GM21390 (cell line): ENCODE results near the gene STK11IP.
A peak's percentile ranks its signal among the peaks of the same experiment; 100 is the strongest.

Experiments used
- ATAC-seq: cut with Tn5 transposase; IDR thresholded peaks from one replicate; pipeline ENCODE4 v1.9.1; 2021; ENCODE audit not compliant: unreplicated experiment

STK11IP gene

DNA sequence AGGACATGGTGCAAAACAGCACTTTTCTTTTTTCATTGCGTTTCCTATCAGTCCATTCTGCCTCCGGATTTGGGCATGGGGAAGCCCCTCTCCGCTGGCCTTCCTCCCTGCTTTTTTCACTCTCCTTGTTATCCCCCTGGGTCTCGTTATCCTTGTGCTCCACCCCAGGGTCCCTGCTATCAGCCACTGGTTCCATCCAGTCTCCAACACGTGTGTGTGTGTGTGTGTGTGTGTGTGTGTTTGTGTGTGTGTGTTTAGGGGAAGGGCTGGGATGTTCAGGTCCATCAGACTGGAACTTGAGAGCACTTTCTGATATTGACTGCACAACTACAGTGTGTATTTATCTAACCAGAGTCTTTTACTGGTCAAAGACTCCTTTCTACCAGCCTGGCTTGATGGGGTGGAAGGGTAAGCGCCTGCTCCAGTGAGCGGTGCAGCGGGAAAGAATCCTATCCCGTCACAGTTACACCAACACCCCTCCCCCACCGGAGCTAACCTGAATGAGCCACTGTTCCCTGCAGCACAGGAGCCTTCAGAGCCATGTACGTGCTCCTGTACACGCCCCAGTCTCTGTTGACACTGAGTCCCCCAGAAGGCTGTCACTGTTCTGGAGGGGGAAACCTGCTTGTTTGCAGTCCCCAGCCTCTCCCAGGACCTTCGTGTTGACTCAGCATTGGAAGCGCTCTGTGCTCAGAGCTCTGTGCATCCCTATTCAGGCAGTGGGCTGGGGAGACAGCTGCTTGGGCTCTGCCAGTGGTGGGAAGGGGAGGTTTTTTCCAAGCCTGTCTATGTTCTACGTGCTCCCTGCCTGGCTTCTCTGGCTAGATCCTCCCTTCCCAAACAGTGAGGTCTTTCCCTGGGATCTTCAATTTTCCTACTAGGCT, 20.9 kb upstream of the STK11IP start:
- ATAC-seq: no peak

DNA sequence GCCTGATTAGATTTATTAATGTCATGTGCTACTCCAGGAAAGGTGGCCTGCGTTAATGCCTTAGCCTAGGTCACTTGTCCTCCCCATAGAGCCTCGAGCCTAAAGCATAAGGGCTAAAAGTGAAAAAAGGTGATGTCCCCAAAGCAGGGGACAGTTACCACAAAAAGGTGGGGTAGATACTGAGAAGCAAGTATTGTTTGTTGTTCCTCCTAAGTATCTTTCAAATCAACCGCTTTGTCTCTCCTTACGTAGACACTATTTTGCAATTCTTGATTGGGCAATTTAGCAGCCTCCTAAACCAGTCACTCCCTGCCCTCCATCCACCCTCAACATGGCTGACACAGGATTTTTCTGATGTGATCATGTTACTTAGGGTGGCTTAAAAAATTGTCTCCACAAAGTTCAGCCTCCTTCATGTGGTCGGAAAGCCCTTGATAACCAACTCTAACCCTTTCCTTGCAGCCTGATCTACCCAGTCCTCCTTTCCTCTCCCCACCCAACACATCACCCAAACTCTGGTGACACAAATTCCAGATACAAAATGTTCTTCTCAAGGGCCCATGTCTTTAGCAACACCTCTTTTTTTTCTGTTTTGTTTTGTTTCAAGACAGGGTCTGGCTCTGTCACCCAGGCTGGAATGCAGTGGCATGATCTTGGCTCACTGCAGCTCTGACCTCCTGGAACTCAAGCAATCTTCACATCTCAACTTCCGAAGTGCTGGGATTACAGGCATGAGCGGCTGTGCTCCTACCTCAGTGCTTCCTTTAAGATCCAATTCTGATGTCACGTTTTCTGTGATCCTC, 18.6 kb upstream of the STK11IP start:
- ATAC-seq: no peak

DNA sequence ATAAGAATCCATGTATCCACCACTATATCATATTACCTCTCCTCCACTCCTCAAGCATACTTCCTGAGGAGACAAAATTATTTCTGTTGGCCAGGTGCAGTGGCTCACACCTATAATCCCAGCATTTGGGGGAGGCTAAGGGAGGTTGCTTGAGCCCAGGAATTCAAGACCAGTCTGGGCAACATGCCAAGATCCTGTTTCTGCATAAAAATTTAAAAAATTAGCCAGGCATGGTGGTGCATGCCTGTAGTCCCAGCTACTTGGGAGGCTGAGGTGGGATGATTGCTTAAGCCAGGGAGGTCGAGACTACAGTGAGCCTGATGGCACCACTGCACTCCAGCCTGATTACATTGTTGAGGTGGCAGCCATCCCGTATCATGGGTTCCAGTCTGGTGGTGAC, 16.3 kb upstream of the STK11IP start:
- ATAC-seq: no peak

DNA sequence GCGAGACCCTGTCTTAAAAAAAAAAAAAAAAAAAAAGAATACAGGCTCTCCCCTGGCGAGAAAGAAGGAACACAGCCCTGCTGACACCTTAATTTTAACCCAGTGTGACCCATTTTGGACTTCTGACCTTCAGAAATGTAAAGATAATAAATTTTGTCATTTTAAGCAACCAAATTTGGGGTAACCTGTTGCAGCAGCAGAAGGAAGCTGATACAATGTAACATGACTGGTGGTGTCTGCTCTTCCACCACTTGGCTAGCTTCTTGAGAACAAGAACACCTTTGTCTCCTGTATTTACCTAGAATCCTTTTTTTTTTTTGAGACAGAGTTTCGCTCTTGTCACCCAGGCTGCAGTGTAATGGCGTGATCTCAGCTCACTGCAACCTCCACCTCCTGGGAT, 6.6 kb upstream of the STK11IP start:
- ATAC-seq: no peak

DNA sequence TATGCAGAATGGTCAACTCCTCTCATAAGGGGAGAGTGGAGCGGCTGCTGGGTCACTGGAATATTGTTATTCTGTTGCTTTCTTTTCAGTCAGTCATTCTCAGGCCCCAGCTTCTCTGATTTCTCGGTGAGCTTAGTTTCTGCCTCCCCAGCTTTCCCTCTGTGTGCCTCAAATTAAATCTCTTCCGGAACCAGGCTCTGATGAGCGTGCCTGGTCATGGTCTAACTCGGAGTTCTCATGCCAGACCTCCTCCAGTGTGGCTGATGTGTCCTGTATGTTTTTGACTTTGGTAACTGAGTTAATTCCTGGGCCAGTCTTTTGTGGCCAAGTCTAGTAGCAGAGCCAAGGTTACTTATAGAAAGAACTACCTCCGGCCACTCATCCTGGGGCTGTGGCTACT, 4.9 kb upstream of the STK11IP start:
- ATAC-seq: no peak

DNA sequence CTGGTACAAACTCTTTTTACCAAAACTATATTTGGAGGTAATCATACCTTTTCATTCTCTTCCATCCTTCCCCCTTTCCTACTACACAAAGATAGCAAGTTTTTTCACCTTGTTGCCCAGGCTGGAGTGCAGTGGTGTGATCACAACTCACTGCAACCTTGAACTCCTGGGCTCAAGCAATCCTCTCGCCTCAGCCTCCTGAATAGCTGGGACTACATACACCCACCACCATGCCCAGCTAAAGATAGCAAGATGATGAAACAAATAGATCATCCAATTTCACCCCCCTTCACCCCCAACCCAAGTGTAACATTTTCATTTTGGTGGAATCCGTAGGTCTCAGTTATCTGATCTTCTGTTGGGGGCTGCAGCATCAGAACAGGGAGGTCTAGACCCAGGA, 4.5 kb upstream of the STK11IP start:
- ATAC-seq: no peak

DNA sequence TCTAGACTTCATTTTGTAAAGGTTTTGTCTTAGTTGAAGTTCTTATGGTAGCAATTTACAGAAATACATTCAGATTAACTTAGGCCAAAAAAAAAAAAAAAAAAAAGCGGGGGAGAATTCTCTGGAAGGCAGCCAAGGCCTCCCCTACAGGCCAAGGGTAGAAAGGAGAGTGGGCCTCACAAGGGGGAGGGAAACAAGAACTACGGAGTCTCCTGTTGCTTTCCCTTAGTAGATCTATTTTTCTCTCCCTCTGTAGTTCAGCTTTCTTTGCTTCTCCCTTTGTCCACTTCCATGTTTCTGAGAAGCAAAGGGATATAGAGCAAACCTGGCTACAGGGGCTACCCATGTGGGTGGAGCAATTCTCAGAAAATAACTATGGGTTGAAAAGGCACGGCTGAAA, 2.4 kb upstream of the STK11IP start:
- ATAC-seq: no peak

DNA sequence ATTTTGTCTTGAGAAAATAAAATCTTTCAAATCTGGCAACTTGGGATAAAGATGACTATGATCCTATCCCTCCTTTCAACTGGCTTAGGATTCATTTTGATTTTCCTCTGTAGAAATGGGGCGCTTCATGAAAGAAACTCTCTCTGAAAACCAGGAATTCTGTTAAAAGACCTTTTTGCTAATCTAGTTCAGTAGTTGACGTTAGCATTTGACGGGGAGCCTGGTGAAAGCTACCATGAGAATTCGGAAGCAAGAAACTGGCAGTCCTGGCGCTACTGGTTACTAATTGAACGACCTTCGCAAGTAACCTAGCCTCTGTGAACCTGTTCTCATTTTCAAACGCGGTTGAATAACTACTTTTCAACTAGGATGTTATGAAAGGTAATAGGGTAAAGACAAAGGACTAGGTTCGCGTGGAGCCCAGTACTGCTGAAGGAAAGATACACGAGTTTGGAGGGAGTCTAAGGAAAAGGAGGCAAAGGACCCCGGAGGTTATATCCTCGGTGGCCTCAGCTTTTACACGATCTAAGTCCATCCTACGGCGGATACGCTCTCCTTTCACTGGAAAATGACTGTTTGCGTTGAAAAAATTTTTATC, 604 bp upstream of the STK11IP start:
- peak; percentile 12 for ATAC-seq

DNA sequence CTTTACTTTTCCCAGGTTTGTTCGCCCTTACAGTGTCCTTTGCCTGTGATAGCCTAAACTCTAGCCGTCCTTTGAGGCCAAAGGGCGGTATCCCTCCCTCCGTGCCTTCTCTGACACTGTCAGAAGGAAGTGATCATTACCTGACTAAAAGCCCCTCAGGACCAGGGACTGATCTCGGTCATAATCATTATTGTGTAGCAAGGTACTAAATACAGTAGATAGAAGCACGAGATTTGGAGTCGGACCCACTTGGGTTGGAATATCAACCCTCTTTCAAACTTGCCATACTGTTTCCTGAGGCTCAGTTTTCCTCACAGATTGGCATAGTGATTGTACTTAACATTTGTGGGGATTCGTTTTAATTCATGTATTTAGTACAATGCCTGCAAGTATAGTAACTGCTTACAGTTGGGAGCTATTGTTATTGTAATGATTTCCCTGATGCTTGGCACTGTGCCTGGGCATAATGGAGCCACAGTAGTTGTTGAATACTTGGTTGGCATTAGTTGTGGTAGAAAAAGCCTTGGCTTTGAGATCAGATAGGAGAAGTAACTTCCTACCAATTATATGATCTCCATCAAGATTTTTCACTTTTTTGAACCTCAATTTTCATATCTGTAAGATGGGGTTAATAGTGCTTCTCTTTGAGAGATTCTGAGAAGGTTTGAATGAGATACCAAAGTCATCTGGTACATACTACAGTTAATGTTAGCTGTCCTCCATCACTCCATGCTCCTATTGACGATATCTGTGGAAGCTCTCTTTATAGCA, 836 bp downstream of the STK11IP start:
- no peak for ATAC-seq

DNA sequence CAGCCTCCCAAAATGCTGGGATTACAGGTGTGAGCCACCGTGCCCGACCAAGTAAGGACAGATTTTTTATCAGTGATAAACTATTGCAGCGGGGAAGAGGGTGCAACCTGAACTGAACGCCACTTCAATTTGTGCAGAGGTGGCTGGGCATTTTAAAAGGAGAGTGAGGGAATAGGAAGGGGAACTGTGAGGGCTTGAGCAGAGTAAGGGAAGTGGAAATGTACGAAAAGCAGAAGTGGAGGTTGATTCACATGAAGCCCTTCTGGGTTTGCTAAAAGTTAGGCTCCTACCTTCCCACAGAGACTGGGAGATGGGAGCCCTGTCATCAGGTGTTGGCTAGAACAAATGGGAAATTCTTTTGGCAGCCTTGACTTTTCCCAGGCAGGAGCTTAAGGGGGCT, 6.1 kb downstream of the STK11IP start:
- ATAC-seq: no peak

DNA sequence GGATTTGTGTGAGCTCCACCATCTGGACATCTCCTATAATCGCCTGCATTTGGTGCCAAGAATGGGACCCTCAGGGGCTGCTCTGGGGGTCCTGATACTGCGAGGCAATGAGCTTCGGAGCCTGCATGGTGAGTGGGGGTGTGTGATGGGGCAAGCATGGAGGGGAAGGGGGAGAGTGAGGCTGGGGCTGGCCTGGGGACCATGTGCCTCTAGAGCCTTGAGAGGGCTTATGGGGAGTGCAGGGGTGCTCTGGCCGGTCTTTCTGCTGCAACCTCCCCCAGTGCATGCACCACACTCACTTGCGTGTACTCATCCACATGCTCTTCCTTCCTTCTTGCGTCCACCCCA, 7.9 kb downstream of the STK11IP start:
- no peak for ATAC-seq

DNA sequence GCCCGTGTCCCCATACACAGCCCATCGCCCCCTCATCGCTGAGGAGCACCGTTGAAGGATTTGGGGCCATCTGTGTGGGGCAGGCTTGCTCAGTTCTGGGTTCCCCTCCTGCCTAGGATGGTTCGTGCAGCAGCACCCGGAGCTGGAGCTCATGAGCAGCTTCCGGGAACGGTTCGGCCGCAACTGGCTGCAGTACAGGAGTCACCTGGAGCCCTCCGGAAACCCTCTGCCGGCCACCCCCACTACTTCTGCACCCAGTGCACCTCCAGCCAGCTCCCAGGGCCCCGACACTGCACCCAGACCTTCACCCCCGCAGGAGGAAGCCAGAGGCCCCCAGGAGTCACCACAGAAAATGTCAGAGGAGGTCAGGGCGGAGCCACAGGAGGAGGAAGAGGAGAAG, 10.3 kb downstream of the STK11IP start:
- no peak for ATAC-seq

DNA sequence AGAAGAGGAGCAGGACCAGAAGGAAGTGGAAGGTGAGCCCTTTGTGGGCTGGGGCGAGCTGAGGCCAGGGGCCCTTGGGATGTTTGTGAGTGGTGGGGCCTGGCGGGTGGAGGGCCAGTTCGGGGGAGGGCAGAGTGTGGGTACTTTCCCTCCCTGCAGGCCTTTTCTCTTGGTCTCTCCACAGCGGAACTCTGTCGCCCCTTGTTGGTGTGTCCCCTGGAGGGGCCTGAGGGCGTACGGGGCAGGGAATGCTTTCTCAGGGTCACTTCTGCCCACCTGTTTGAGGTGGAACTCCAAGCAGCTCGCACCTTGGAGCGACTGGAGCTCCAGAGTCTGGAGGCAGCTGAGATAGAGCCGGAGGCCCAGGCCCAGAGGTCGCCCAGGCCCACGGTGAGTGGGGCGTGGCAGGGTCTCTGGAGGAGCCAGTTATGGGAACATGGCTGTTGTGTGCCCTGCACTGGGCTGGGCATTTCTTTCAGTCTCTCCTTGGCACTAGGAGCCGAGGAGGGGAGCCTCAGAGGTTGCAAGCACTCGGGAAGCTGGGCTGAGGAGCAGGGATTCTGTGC, 10.8 kb downstream of the STK11IP start:
- ATAC-seq: no peak

DNA sequence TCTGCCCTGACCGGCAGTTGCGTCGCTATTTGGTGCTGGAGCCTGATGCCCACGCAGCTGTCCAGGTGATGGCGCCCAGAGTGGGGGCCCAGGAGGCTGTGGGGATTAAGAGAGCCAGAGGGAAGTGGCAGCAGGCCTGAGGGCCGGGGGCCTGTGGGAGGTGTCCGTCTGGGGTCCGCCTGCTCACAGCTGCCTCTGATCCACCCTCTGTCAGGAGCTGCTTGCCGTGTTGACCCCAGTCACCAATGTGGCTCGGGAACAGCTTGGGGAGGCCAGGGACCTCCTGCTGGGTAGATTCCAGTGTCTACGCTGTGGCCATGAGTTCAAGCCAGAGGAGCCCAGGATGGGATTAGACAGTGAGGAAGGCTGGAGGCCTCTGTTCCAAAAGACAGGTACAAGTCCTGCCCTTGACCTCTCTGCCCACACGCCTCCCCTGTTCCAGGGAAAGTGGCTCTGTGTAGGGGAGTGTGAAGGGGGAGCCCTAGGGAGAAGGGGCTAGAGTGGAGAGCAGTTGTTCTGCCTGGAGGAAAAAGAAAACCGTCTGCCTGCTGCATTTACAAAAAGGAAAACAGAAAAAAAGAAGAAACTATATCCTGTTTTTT, 11.6 kb downstream of the STK11IP start:
- no peak for ATAC-seq

DNA sequence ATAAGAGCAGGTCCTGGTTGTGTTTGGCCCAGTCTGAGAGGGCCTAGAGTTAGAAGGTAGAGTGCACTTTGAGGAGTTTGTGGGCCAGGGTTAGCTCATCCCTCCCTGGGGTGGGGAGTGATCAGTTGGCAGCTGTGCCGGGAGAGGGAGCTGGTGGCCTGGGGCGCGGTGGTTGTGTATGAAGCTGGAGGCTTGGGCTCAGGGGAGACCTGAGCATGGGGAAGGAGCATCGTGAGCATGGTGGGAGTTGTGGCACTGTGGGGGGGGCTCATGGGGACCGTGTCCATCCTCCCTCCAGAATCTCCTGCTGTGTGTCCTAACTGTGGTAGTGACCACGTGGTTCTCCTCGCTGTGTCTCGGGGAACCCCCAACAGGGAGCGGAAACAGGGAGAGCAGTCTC, 13.6 kb downstream of the STK11IP start:
- ATAC-seq: no peak

DNA sequence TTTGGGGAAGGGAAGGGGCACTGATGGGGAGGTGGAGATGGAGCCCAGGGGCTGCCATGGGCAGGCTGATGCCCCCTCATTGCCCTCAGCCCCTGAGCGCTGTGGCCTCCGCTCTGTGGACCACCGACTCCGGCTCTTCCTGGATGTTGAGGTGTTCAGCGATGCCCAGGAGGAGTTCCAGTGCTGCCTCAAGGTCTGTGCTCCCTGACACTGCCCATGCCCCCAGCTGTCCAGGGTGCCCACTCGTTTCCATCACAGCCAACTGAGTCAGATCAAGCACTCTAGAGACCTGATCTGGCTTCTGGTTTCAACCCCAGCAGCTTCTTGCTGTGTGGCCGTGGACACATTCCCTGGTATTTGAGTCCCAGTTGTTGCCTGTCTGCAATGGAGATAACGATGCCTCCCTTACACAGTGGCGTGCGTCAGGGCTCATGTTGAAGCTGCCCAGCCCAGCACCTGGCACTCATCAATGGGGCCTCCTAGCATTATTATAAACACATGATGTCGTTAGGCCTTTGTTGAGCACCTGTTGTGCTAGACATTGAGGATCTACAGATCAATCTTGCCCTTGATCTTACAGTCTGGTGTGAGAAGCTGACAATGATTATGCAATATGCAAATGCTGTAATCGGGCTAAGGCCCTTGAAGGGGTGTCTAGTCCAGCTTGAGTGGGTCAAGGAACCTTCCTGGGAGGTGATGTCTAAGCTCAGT, 14.4 kb downstream of the STK11IP start:
- no peak for ATAC-seq

DNA sequence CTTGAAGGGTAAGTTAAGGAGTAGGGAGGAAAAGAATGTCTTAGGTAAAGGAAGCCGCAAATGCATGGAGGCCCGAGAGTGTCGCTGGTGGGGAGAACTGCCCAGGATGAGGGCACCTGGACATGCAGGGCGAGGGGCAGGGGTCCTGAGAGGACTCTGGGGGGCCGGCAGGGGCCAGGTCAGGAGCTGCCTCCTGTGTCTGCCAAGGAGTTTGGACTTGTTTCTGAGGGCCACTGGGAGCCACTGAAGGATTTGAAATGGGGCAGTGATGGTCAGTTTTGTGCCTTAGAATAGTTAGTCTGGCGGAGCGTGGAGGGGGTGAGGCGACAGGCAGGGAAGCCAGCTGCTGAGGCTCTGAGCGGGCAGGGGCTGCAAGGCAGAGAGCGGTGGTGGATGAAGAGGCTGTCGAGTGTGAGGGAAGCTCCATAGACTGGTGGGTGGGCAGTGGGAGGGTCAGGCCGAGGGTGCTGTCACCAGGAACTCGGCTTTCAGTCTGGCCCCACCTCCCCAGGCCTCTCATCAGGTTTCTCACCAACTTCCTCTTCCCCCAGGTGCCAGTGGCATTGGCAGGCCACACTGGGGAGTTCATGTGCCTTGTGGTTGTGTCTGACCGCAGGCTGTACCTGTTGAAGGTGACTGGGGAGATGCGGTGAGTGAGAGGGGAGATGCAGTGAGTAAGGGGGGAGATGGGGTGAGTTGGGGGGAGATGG, 15.1 kb downstream of the STK11IP start:
- ATAC-seq: no peak

DNA sequence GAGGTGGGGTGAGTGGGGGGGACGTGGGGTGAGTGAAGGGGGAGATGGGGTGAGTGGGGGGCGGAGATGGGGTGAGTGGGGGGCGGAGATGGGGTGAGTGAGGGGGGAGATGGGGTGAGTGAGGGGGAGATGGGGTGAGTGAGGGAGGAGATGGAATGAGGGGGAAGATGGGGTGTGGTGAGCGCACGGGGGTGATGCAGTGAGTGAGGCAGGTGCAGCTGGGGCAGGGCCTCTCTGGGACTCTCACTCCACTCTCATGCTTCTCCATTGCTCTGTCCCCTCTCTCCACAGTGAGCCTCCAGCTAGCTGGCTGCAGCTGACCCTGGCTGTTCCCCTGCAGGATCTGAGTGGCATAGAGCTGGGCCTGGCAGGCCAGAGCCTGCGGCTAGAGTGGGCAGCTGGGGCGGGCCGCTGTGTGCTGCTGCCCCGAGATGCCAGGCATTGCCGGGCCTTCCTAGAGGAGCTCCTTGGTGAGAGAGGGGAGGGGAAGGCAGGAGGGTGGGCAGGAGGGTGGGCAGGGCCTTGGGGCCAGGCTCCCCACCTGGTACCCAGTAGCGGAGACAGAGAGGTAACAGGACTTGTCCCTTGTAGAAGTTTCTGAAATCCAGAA, 15.9 kb downstream of the STK11IP start:
- ATAC-seq: no peak
